ENCODE data around the gene OFD1. TPM values are rescaled to one million over a fixed set of nuclear protein-coding genes. Genes with fewer than 3 reads are reported as not detected.
A peak's percentile ranks its signal among the peaks of the same experiment; 100 is the strongest.

The OFD1 gene, protein sequence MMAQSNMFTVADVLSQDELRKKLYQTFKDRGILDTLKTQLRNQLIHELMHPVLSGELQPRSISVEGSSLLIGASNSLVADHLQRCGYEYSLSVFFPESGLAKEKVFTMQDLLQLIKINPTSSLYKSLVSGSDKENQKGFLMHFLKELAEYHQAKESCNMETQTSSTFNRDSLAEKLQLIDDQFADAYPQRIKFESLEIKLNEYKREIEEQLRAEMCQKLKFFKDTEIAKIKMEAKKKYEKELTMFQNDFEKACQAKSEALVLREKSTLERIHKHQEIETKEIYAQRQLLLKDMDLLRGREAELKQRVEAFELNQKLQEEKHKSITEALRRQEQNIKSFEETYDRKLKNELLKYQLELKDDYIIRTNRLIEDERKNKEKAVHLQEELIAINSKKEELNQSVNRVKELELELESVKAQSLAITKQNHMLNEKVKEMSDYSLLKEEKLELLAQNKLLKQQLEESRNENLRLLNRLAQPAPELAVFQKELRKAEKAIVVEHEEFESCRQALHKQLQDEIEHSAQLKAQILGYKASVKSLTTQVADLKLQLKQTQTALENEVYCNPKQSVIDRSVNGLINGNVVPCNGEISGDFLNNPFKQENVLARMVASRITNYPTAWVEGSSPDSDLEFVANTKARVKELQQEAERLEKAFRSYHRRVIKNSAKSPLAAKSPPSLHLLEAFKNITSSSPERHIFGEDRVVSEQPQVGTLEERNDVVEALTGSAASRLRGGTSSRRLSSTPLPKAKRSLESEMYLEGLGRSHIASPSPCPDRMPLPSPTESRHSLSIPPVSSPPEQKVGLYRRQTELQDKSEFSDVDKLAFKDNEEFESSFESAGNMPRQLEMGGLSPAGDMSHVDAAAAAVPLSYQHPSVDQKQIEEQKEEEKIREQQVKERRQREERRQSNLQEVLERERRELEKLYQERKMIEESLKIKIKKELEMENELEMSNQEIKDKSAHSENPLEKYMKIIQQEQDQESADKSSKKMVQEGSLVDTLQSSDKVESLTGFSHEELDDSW
- 26.8 and 27.3 TPM in 2 replicates for total RNA-seq
- long read RNA-seq, partial matches to known transcripts, result 24 of 33 reads
- long read RNA-seq, other reads (novel, unspliced or antisense), result 9 of 33 reads

- Mint-ChIP-seq H3K4me1 (peaks cover 30% of the 10 kb centered on the region), H3K9me3 (peaks cover 6% of the 10 kb centered on the region), H3K4me3 (peak within 1 kb of the TSS; percentile 96), H3K27ac (ENCODE audit: unreplicated experiment) (peak within 1 kb of the TSS; percentile 87), H3K27me3 (ENCODE audit: low read depth) (no peaks in the 10 kb centered on the region), H3K36me3 (ENCODE audit: low read depth) (peaks cover 15% of the 10 kb centered on the region)
- peak; percentile 78 for DNase-seq (ENCODE audit: low read depth, low spot score)
- no peak for TF ChIP-seq CTCF (conservative IDR thresholded peaks at IDR 0.05)
Measured at GRCh38 chrX:13734278-13735172, at the start of gene OFD1, which contains the start of gene TRAPPC2. TSS of gene OFD1 (plus strand) at chrX:13734748. CDS start at chrX:13735072, 324 bp downstream. TSS of gene TRAPPC2 (minus strand) at chrX:13734620. CDS start at chrX:13719963, 14,657 bp downstream.

GRCh38 chrX:13685126-13685763 lies 49.3 kb upstream of the OFD1 start:
- no peak overlapping the region for H3K4me3 Mint-ChIP-seq
- H3K27ac Mint-ChIP-seq (ENCODE audit: unreplicated experiment), result no peak overlapping the region
- peaks cover 12% of the 10 kb centered on the region for H3K4me1 Mint-ChIP-seq
- H3K27me3 Mint-ChIP-seq (ENCODE audit: low read depth), result no peaks in the 10 kb centered on the region
- TF ChIP-seq CTCF (conservative IDR thresholded peaks at IDR 0.05), result no peak
- peaks cover 1% of the 10 kb centered on the region for H3K9me3 Mint-ChIP-seq
- no peak for DNase-seq (ENCODE audit: low read depth, low spot score)
- peaks cover 6% of the 10 kb centered on the region for H3K36me3 Mint-ChIP-seq (ENCODE audit: low read depth)

- peaks cover 2% of the 10 kb centered on the region for H3K36me3 Mint-ChIP-seq (ENCODE audit: low read depth)
- no peak overlapping the region for H3K27ac Mint-ChIP-seq (ENCODE audit: unreplicated experiment)
- H3K27me3 Mint-ChIP-seq (ENCODE audit: low read depth), result no peaks in the 10 kb centered on the region
- DNase-seq (ENCODE audit: low read depth, low spot score), result no peak
- H3K4me1 Mint-ChIP-seq, result peaks cover 18% of the 10 kb centered on the region
- no peak for TF ChIP-seq CTCF (conservative IDR thresholded peaks at IDR 0.05)
- H3K9me3 Mint-ChIP-seq, result no peaks in the 10 kb centered on the region
- no peak overlapping the region for H3K4me3 Mint-ChIP-seq
Measured at GRCh38 chrX:13687203-13687602, 47.3 kb upstream of the OFD1 start.

- H3K4me3 Mint-ChIP-seq, result peak overlapping the region; percentile 94
Measured at GRCh38 chrX:13688384-13688957, 46.1 kb upstream of the OFD1 start.

More at GRCh38 chrX:13688384-13688957, 46.1 kb upstream of the OFD1 start:
- Mint-ChIP-seq H3K9me3 (no peaks in the 10 kb centered on the region), H3K4me1 (peaks cover 30% of the 10 kb centered on the region), H3K27ac (ENCODE audit: unreplicated experiment) (peak overlapping the region; percentile 36), H3K36me3 (ENCODE audit: low read depth) (peaks cover 2% of the 10 kb centered on the region), H3K27me3 (ENCODE audit: low read depth) (no peaks in the 10 kb centered on the region)
- no peak for TF ChIP-seq CTCF (conservative IDR thresholded peaks at IDR 0.05)
- no peak for DNase-seq (ENCODE audit: low read depth, low spot score)
